Endothelial cell (in vitro differentiated cells): ENCODE measurements around the gene ITPR2. TPM values are rescaled to one million over a fixed set of nuclear protein-coding genes. Genes with fewer than 3 reads are reported as not detected.

Source experiments
- DNase-seq: peaks from one replicate; pipeline ENCODE4 v3.0.0; 2021; ENCODE audit warnings: low spot score
- H3K27ac Mint-ChIP-seq: one replicate; pipeline ENCODE4 v1.8.0; 2021; ENCODE audit warnings: mixed read lengths, inconsistent platforms; ENCODE audit not compliant: unreplicated experiment
- H3K27me3 Mint-ChIP-seq: one replicate; pipeline ENCODE4 v1.8.0; 2021; ENCODE audit warnings: mild to moderate bottlenecking, moderate library complexity, mixed read lengths, inconsistent platforms; ENCODE audit not compliant: unreplicated experiment
- H3K36me3 Mint-ChIP-seq: one replicate; pipeline ENCODE4 v1.8.0; 2021; ENCODE audit warnings: mild to moderate bottlenecking, low read depth, mixed read lengths, inconsistent platforms; ENCODE audit not compliant: unreplicated experiment
- H3K4me1 Mint-ChIP-seq: one replicate; pipeline ENCODE4 v1.8.0; 2021; ENCODE audit warnings: mild to moderate bottlenecking, mixed read lengths, inconsistent platforms; ENCODE audit not compliant: unreplicated experiment
- H3K4me3 Mint-ChIP-seq: one replicate; pipeline ENCODE4 v1.8.0; 2021; ENCODE audit warnings: mild to moderate bottlenecking, mixed read lengths, inconsistent platforms; ENCODE audit not compliant: unreplicated experiment
- H3K9me3 Mint-ChIP-seq: one replicate; pipeline ENCODE4 v1.8.0; 2021; ENCODE audit warnings: mixed read lengths, inconsistent platforms; ENCODE audit not compliant: unreplicated experiment
- total RNA-seq: library from RNA; stranded (reverse); fragmentation: NEBNext Ultra II Directional; extraction: Animal tissue kit (Norgen Biotek cat#: 25700); gene quantifications from one replicate; pipeline ENCODE4 v1.2.1, GENCODE V29; 2021; ENCODE audit not compliant: unreplicated experiment
- TF ChIP-seq, protein P1 (sequence below): fragments of 200-600 bp; sonication (generic); IDR thresholded peaks from one replicate; pipeline ENCODE4 v1.5.0; 2021; ENCODE audit warnings: antibody characterized with exemption; ENCODE audit not compliant: unreplicated experiment

Gene ITPR2
- total RNA-seq, 1 donor from 2014 or later = 33.8 TPM

DNA sequence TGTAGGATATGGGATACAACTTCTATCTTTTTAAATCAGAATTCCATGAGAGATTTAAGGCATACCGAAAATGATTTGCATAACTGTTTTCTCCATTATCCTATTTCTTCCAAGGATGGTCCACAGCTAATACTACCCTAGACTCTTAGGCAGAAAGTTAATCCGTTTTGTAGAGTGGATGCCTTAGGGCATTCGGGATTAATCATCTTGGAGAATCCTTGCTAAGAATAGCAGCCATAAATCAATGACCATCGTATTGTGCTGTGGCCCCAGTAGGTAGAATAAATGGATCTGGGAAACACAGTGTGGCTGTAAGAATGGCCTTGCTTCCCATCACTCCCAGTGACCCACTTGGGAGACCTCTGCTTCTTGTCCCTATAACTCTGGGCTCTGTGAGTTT is 538.0 kb downstream of the ITPR2 start:
- no peaks in the 10 kb centered on the region for H3K4me1 Mint-ChIP-seq
- TF ChIP-seq, protein P1, sequence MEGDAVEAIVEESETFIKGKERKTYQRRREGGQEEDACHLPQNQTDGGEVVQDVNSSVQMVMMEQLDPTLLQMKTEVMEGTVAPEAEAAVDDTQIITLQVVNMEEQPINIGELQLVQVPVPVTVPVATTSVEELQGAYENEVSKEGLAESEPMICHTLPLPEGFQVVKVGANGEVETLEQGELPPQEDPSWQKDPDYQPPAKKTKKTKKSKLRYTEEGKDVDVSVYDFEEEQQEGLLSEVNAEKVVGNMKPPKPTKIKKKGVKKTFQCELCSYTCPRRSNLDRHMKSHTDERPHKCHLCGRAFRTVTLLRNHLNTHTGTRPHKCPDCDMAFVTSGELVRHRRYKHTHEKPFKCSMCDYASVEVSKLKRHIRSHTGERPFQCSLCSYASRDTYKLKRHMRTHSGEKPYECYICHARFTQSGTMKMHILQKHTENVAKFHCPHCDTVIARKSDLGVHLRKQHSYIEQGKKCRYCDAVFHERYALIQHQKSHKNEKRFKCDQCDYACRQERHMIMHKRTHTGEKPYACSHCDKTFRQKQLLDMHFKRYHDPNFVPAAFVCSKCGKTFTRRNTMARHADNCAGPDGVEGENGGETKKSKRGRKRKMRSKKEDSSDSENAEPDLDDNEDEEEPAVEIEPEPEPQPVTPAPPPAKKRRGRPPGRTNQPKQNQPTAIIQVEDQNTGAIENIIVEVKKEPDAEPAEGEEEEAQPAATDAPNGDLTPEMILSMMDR = no peak
- no peaks in the 10 kb centered on the region for H3K36me3 Mint-ChIP-seq
- DNase-seq = no peak
- H3K27me3 Mint-ChIP-seq = no peaks in the 10 kb centered on the region
- no peaks in the 10 kb centered on the region for H3K9me3 Mint-ChIP-seq
- no peak overlapping the region for H3K27ac Mint-ChIP-seq
- H3K4me3 Mint-ChIP-seq = no peak overlapping the region

DNA sequence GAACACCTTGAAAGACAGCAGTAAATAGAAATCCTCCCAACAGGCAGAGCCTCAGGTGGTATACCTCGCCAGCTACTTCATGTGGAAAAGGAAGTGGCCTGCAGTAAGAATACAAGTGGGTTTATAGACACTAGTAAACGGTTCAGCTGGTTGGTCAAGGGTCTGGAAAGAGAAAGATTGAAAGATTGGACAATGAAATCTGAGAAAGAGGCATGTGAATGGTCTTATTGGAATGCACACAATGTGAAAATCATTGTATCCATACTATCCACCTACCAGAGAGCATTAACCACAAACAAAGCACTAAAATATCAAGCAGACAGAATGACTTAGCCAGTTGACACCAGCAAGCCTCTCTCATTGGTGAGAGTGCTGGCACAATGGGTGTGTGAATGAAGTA is 539.4 kb downstream of the ITPR2 start:
- Mint-ChIP-seq H3K9me3 (no peaks in the 10 kb centered on the region), H3K27me3 (no peaks in the 10 kb centered on the region), H3K4me3 (no peak overlapping the region), H3K27ac (no peak overlapping the region), H3K36me3 (no peaks in the 10 kb centered on the region), H3K4me1 (no peaks in the 10 kb centered on the region)
- TF ChIP-seq, protein P1 = no peak
- no peak for DNase-seq

DNA sequence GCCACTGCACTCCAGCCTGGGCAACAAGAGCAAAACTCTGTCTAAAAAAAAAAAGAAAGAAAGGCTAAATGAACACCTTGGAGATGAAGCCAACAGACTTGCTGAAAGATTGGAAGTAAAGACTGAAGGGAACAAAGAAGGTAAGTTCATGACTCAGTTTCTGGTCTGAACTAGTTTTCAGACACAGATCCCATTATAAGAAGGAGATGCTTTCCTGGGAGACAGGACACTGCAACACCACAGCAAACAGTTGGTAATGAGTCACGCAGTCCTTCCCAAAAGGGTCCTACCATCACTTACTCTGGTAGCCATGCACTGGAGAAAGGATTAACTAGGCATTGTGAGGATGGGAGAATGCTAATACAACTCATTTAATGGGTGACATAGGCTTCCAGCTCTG is 540.4 kb downstream of the ITPR2 start:
- Mint-ChIP-seq H3K9me3 (no peaks in the 10 kb centered on the region), H3K4me1 (no peaks in the 10 kb centered on the region), H3K27me3 (no peaks in the 10 kb centered on the region), H3K4me3 (no peak overlapping the region), H3K36me3 (no peaks in the 10 kb centered on the region), H3K27ac (no peak overlapping the region)
- TF ChIP-seq, protein P1 = no peak
- DNase-seq = no peak

DNA sequence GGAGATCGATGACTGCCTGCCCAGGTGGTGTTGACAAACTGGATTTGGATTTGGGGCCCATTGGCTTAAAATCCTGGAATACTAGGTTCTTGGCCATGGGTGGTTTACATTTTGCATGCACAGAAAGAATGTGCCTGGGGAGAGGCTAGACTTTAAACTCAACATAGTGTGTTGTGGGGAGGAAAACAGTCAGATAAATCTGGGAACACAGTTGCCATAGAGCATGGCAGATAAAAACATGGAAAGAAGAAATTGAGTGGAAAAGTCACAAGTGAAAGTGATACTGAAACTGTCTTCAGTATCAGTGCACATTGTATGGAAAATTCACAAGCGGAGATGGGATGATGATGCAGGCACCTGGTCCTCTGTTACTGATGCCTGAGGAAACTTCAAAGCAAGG is 542.4 kb downstream of the ITPR2 start:
- Mint-ChIP-seq H3K27ac (no peak overlapping the region), H3K4me1 (peaks cover 5% of the 10 kb centered on the region), H3K27me3 (no peaks in the 10 kb centered on the region), H3K9me3 (no peaks in the 10 kb centered on the region), H3K4me3 (no peak overlapping the region), H3K36me3 (no peaks in the 10 kb centered on the region)
- no peak for DNase-seq
- TF ChIP-seq, protein P1 = no peak

DNA sequence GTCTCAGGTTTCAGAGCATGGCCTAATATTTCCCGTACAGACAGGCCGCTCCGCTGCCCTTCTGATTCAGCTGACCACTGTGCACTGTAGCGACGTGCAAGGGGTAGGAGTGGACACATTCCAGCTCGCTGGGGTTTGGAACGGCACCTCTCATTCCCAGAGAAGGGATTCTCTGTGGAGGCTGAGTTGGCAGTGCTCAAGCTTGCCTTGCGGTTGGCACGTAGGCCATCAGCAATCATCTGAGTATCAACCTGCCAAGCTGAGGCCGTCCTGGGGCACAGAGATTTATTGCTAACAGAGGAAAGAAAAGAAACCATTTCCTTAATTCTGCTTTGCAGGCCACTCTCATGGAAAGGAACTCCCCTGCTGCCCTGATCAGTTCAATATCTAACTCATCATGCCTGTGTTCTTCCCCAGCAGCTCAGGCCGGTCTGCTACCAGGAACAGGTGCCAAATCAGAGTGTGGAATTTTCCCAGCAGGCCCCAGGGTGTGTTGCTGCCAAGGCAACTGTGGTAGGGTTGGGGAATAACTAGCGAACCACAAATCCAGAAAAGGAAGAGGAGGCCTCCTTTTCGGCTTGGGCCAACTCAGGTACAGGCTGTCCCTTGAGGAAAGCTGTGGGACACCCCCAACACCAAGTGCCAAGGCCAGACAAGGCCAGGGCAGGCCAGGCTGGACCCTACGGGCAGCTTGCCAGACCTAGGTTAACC is 545.2 kb downstream of the ITPR2 start:
- Mint-ChIP-seq H3K27ac (no peak overlapping the region), H3K4me3 (no peak overlapping the region), H3K9me3 (no peaks in the 10 kb centered on the region), H3K4me1 (peaks cover 5% of the 10 kb centered on the region), H3K27me3 (no peaks in the 10 kb centered on the region), H3K36me3 (no peaks in the 10 kb centered on the region)
- TF ChIP-seq, protein P1 = no peak
- no peak for DNase-seq

Other genes with a start within 250 kb of the ITPR2 start
- gene INTS13, start 104.8 kb upstream of the ITPR2 start, total RNA-seq = 20.0 TPM
- gene FGFR1OP2, start 105.3 kb upstream of the ITPR2 start, total RNA-seq = 65.8 TPM
- 72.9 TPM for gene TM7SF3, start 181.2 kb upstream of the ITPR2 start, total RNA-seq
- 42.7 TPM for gene MED21, start 189.4 kb upstream of the ITPR2 start, total RNA-seq
- gene C12orf71, start 249.4 kb upstream of the ITPR2 start, total RNA-seq = not detected